GM19351 (cell line): Measurements from ENCODE around the gene LRRC7.

Experiments used
- ATAC-seq: cut with Tn5 transposase; IDR thresholded peaks from one replicate; pipeline ENCODE4 v1.9.1; 2021; ENCODE audit warnings: mild to moderate bottlenecking, moderate library complexity; ENCODE audit not compliant: unreplicated experiment

The LRRC7 gene

GRCh38 chr1:70083519-70083918 is 515.8 kb downstream of the LRRC7 start:
- ATAC-seq = peak; percentile 85

GRCh38 chr1:70084314-70084915 is 516.7 kb downstream of the LRRC7 start:
- ATAC-seq = no peak

GRCh38 chr1:70085521-70085920 is 517.8 kb downstream of the LRRC7 start:
- ATAC-seq = no peak

GRCh38 chr1:70086897-70087296 is 519.2 kb downstream of the LRRC7 start:
- ATAC-seq = no peak

- ATAC-seq = no peak
These were observed 522.4 kb downstream of the LRRC7 start for GRCh38 chr1:70090141-70090540.

- no peak for ATAC-seq
These were observed 523.2 kb downstream of the LRRC7 start for GRCh38 chr1:70090875-70091274.

GRCh38 chr1:70091811-70092210 is 524.1 kb downstream of the LRRC7 start:
- ATAC-seq = no peak

- no peak for ATAC-seq
These were observed 524.8 kb downstream of the LRRC7 start for GRCh38 chr1:70092526-70092925.

GRCh38 chr1:70093250-70093975 is 525.7 kb downstream of the LRRC7 start:
- ATAC-seq = no peak

GRCh38 chr1:70101231-70101630 is 533.5 kb downstream of the LRRC7 start:
- no peak for ATAC-seq

GRCh38 chr1:70101774-70102173 is 534.1 kb downstream of the LRRC7 start:
- no peak for ATAC-seq

GRCh38 chr1:70103770-70104169 is 536.0 kb downstream of the LRRC7 start:
- no peak for ATAC-seq

- no peak for ATAC-seq
These were observed 541.5 kb downstream of the LRRC7 start for GRCh38 chr1:70109241-70109640.

- no peak for ATAC-seq
These were observed 545.1 kb downstream of the LRRC7 start for GRCh38 chr1:70112838-70113237.

GRCh38 chr1:70115315-70115714 is 547.6 kb downstream of the LRRC7 start:
- ATAC-seq = no peak

- no peak for ATAC-seq
These were observed 549.3 kb downstream of the LRRC7 start for GRCh38 chr1:70117046-70117445.

- ATAC-seq = no peak
These were observed 566.4 kb downstream of the LRRC7 start for GRCh38 chr1:70134148-70134547.

- ATAC-seq = no peak
These were observed 572.6 kb downstream of the LRRC7 start for GRCh38 chr1:70140343-70140742.

- no peak for ATAC-seq
These were observed 573.2 kb downstream of the LRRC7 start for GRCh38 chr1:70140894-70141293.

GRCh38 chr1:70142075-70142474 is 574.4 kb downstream of the LRRC7 start:
- no peak for ATAC-seq

- ATAC-seq = no peak
These were observed 575.4 kb downstream of the LRRC7 start for GRCh38 chr1:70143048-70143659.

- ATAC-seq = no peak
These were observed 578.8 kb downstream of the LRRC7 start for GRCh38 chr1:70146488-70146887.
